Endothelial cell of umbilical vein (primary cell): ENCODE data around the gene CD33. TPM values are rescaled to one million over a fixed set of nuclear protein-coding genes. Genes with fewer than 3 reads are reported as not detected.

Source experiments
- BruUV-seq: library from RNA; stranded (reverse); fragments of 400-500 nt; replicated peaks from 2 replicates; lab custom pipeline; 2021; lab: Mats Ljungman, UMichigan
- CTCF ChIA-PET: fragments of 300-600, 350-600 bp; sonication (Branson Sonifier 250); formaldehyde crosslinking; loops from one replicate; lab custom pipeline; 2021; ENCODE audit warnings: antibody characterized with exemption, inconsistent platforms; lab: Charles Lee
- POLR2A ChIA-PET: fragments of 300-600, 350-600 bp; sonication (Branson Sonifier 250); formaldehyde crosslinking; loops from one replicate; lab custom pipeline; 2021; ENCODE audit warnings: antibody characterized with exemption, inconsistent platforms; lab: Charles Lee
- DNase-seq: peaks from one replicate; pipeline ENCODE4 v3.0.0-alpha.2; 2011; ENCODE audit warnings: low read depth, low spot score
- FAIRE-seq: peaks from 2 replicates; lab custom pipeline; 2011; peaks lifted over from hg19 to GRCh38; lab: Jason Lieb, UNC
- H2AFZ ChIP-seq: 2 replicates; pipeline ENCODE4 v1.6.0; 2012; ENCODE audit warnings: low read depth, low read length, control low read depth, inconsistent platforms
- H3K27ac ChIP-seq: 2 replicates; pipeline ENCODE4 v1.5.1; 2011; ENCODE audit warnings: low read depth, mild to moderate bottlenecking, control low read depth, low read length, moderate library complexity; ENCODE audit not compliant: insufficient read depth
- H3K27me3 ChIP-seq, 2 experiments: 2 replicates each; pipeline versions ENCODE4 v1.6.0 to v1.6.1; 2011; ENCODE audit warnings: low read length in 2 of 2, mixed read lengths in 1 of 2; ENCODE audit not compliant: control insufficient read depth in 2 of 2, insufficient read depth in 2 of 2
- H3K36me3 ChIP-seq, 2 experiments: 2 replicates in 1 of 2; 3 replicates in 1 of 2; pipeline ENCODE4 v1.5.1; 2011; ENCODE audit warnings: low read length in 2 of 2, mild to moderate bottlenecking in 1 of 2, moderate library complexity in 1 of 2; ENCODE audit not compliant: control insufficient read depth in 2 of 2, insufficient read depth in 2 of 2; ENCODE audit errors: extremely low read depth in 1 of 2
- H3K4me1 ChIP-seq: 3 replicates; pipeline ENCODE4 v1.5.1; 2011; ENCODE audit warnings: mild to moderate bottlenecking, low read length; ENCODE audit not compliant: control insufficient read depth, insufficient read depth; ENCODE audit errors: extremely low read depth
- H3K4me2 ChIP-seq: 2 replicates; pipeline ENCODE4 v1.6.1; 2011; ENCODE audit warnings: low read length, control low read depth, mixed read lengths; ENCODE audit not compliant: insufficient read depth
- H3K4me3 ChIP-seq, 3 experiments: fragments of 200-600 bp in 1 of 3; sonication (generic), shearing (Covaris generic) in 1 of 3; replicated peaks in 1 of 3; 2 replicates each; pipeline ENCODE4 v1.5.1; 2011 to 2016; ENCODE audit warnings: control low read depth in 3 of 3, low read length in 3 of 3, mild to moderate bottlenecking in 2 of 3, inconsistent platforms in 1 of 3, low read depth in 1 of 3, moderate library complexity in 1 of 3; ENCODE audit not compliant: insufficient read depth in 1 of 3
- H3K79me2 ChIP-seq: 2 replicates; pipeline ENCODE4 v1.6.0; 2012; ENCODE audit warnings: low read length, inconsistent platforms; ENCODE audit not compliant: control insufficient read depth, insufficient read depth
- H3K9ac ChIP-seq: replicated peaks from 2 replicates; pipeline ENCODE3; 2011; ENCODE audit warnings: low read length, control low read depth; ENCODE audit not compliant: insufficient read depth; ENCODE audit errors: extremely low read depth
- H3K9me1 ChIP-seq: replicated peaks from 3 replicates; pipeline ENCODE4 v1.6.0; 2011; ENCODE audit warnings: mild to moderate bottlenecking, low read length; ENCODE audit not compliant: control insufficient read depth, insufficient read depth; ENCODE audit errors: extremely low read depth
- H3K9me3 ChIP-seq: replicated peaks from 2 replicates; pipeline ENCODE4 v1.5.1; 2012; ENCODE audit warnings: low read length, inconsistent platforms; ENCODE audit not compliant: control insufficient read depth, insufficient read depth
- H4K20me1 ChIP-seq: replicated peaks from 2 replicates; pipeline ENCODE3; 2011; ENCODE audit warnings: mild to moderate bottlenecking, low read length; ENCODE audit not compliant: control insufficient read depth, insufficient read depth; ENCODE audit errors: extremely low read depth
- CTCF ChIP-seq, 2 donors: IDR thresholded peaks; 1 replicate in 1 of 2; 2 replicates in 1 of 2; pipeline ENCODE4 v1.5.1; 2011; ENCODE audit warnings: low read length in 2 of 2, mild to moderate bottlenecking in 2 of 2, moderate library complexity in 2 of 2, control low read depth in 1 of 2, inconsistent platforms in 1 of 2, low read depth in 1 of 2; ENCODE audit not compliant: insufficient read depth in 1 of 2; ENCODE audit errors: extremely low read depth in 1 of 2
- EZH2 ChIP-seq: IDR thresholded peaks from 2 replicates; pipeline ENCODE4 v1.6.1; 2012; ENCODE audit warnings: borderline replicate concordance, low read depth, mild to moderate bottlenecking, moderate library complexity, low read length, inconsistent platforms; ENCODE audit not compliant: severe bottlenecking
- FOS ChIP-seq: IDR thresholded peaks from 2 replicates; pipeline ENCODE4 v1.6.1; 2011; ENCODE audit warnings: mild to moderate bottlenecking, low read length, moderate library complexity, borderline replicate concordance; ENCODE audit not compliant: insufficient read depth
- GATA2 ChIP-seq: IDR thresholded peaks from 2 replicates; pipeline ENCODE4 v1.7.0; 2011; ENCODE audit warnings: low read depth, mild to moderate bottlenecking, moderate library complexity, mixed read lengths, low read length; ENCODE audit not compliant: insufficient read length, insufficient read depth
- JUN ChIP-seq: IDR thresholded peaks from 2 replicates; pipeline ENCODE4 v1.6.1; 2011; ENCODE audit warnings: borderline replicate concordance, low read depth; ENCODE audit not compliant: insufficient read length, insufficient read depth
- MAX ChIP-seq: IDR thresholded peaks from 2 replicates; pipeline ENCODE4 v1.6.1; 2011; ENCODE audit not compliant: insufficient read depth, insufficient read length
- MYC ChIP-seq: IDR thresholded peaks from one replicate; pipeline ENCODE4 v1.6.1; 2011; ENCODE audit warnings: mild to moderate bottlenecking, low read depth, low read length
- POLR2A ChIP-seq: IDR thresholded peaks from 2 replicates; pipeline ENCODE4 v1.6.1; 2012; ENCODE audit warnings: low read depth, mild to moderate bottlenecking, control low read depth, low read length
- POLR2AphosphoS5 ChIP-seq: IDR thresholded peaks from 2 replicates; pipeline ENCODE4 v1.6.1; 2012; ENCODE audit warnings: low read depth, mild to moderate bottlenecking, control low read depth, low read length, moderate library complexity; ENCODE audit not compliant: insufficient read depth
- dilution Hi-C: fragments of 300-500 bp; cut with MboI; formaldehyde crosslinking; loops from one replicate; pipeline ENCODE4 v1.15.0; 2019; ENCODE audit warnings: low sequenced_read_pairs; ENCODE audit not compliant: extremely low pct_ligation_motif_present
- intact Hi-C: fragments of 100-400 bp; cut with micrococcal nuclease; formaldehyde crosslinking; loops from one replicate; pipeline ENCODE4 v1.10.0; 2022
- polyA plus RNA-seq, 4 experiments: library from polyadenylated mRNA; depleted of rRNA in 3 of 4; stranded (reverse) in 3 of 4; unstranded in 1 of 4; fragments of >200 nt; gene quantifications; 2 replicates each; pipeline versions ENCODE4 v1.2.1 to v1.2.3, GENCODE V29; 2011 to 2012; ENCODE audit warnings: missing spikeins in 1 of 4
- total RNA-seq: library from RNA; stranded (reverse); gene quantifications from 2 replicates; pipeline ENCODE4 v1.2.3, GENCODE V29; 2021

The CD33 gene
- total and polyA plus RNA-seq, 2 donors (not counting 3 experiments of a cell fraction or from before 2014, with no cell fraction given): not detected

- Histone ChIP-seq H3K79me2 (no peaks in the 10 kb centered on the region), H3K9ac (no peak overlapping the region), H3K36me3 (no peaks in the 10 kb centered on the region), H3K27ac (no peak overlapping the region), H3K4me2 (no peak overlapping the region), H3K27me3 (no peaks in the 10 kb centered on the region), H3K4me3 (no peak overlapping the region), H3K9me1 (no peaks in the 10 kb centered on the region), H3K4me1 (no peaks in the 10 kb centered on the region), H3K9me3 (no peaks in the 10 kb centered on the region), H2AFZ (no peak overlapping the region), H4K20me1 (no peaks in the 10 kb centered on the region)
- ChIA-PET CTCF (no interaction called here), POLR2A (no interaction called here)
- TF ChIP-seq POLR2A: no peak
- TF ChIP-seq CTCF (IDR thresholded peaks at IDR 0.05; ENCODE audit: extremely low read depth in 1 of 2, insufficient read depth in 1 of 2, low read depth in 1 of 2, low read length in 2 of 2): no peak
- no peak for TF ChIP-seq MYC
- TF ChIP-seq FOS: no peak
- TF ChIP-seq JUN: no peak
- TF ChIP-seq EZH2: no peak
- no peak for TF ChIP-seq POLR2AphosphoS5
- TF ChIP-seq MAX: no peak
- TF ChIP-seq GATA2: no peak
- FAIRE-seq (no peak), DNase-seq (no peak)
- no TSS peak for BruUV-seq
- intact Hi-C loops: no loop called here
- dilution Hi-C loops: no loop called here
Observed at GRCh38 chr19:51277112-51277511, 52.2 kb downstream of the CD33 start.
